Measurements from ENCODE around the gene INTS3.
"Not testable (repeated sequence)": the region's sequence is repeated elsewhere in the genome, so short reads cannot be mapped to it uniquely, and the experiment has no call there.

INTS3 gene

GRCh38 chr1:153778051-153778823 lies 50.4 kb downstream of the INTS3 start:
- DNase-seq (ENCODE audit: low read depth): no peak

GRCh38 chr1:153778824-153779519 lies 51.1 kb downstream of the INTS3 start:
- DNase-seq (ENCODE audit: low read depth): no peak

GRCh38 chr1:153779781-153780541 lies 52.1 kb downstream of the INTS3 start:
- no peak for DNase-seq (ENCODE audit: low read depth)

GRCh38 chr1:153780551-153780950 lies 52.7 kb downstream of the INTS3 start:
- no peak for DNase-seq (ENCODE audit: low read depth)

- DNase-seq (ENCODE audit: low read depth): not testable (repeated sequence)
Observed at GRCh38 chr1:153782648-153783047, 54.8 kb downstream of the INTS3 start.

- peak; percentile 73 for DNase-seq (ENCODE audit: low read depth)
Observed at GRCh38 chr1:153783233-153784190, 55.7 kb downstream of the INTS3 start.

- DNase-seq (ENCODE audit: low read depth): no peak
Observed at GRCh38 chr1:153786038-153786790, 58.4 kb downstream of the INTS3 start.

- DNase-seq (ENCODE audit: low read depth): no peak
Observed at GRCh38 chr1:153789478-153790034, 61.7 kb downstream of the INTS3 start.

GRCh38 chr1:153790313-153790965 lies 62.6 kb downstream of the INTS3 start:
- peak; percentile 62 for DNase-seq (ENCODE audit: low read depth)

GRCh38 chr1:153790966-153791647 lies 63.3 kb downstream of the INTS3 start:
- peak; percentile 77 for DNase-seq (ENCODE audit: low read depth)

- no peak for DNase-seq (ENCODE audit: low read depth)
Observed at GRCh38 chr1:153791648-153792253, 63.9 kb downstream of the INTS3 start.

GRCh38 chr1:153792631-153793041 lies 64.8 kb downstream of the INTS3 start:
- no peak for DNase-seq (ENCODE audit: low read depth)

GRCh38 chr1:153793261-153793972 lies 65.6 kb downstream of the INTS3 start:
- DNase-seq (ENCODE audit: low read depth): no peak

GRCh38 chr1:153793973-153794615 lies 66.2 kb downstream of the INTS3 start:
- no peak for DNase-seq (ENCODE audit: low read depth)

GRCh38 chr1:153794624-153795329 lies 66.9 kb downstream of the INTS3 start:
- no peak for DNase-seq (ENCODE audit: low read depth)

- DNase-seq (ENCODE audit: low read depth): no peak
Observed at GRCh38 chr1:153795330-153795837, 67.5 kb downstream of the INTS3 start.

Data from GM04504 (cell line).